ENCODE data around the gene AKAP4. TPM values are rescaled to one million over a fixed set of nuclear protein-coding genes. Genes with fewer than 3 reads are reported as not detected.

AKAP4 gene
- total RNA-seq, 4 donors from 2014 or later, result not detected

DNA sequence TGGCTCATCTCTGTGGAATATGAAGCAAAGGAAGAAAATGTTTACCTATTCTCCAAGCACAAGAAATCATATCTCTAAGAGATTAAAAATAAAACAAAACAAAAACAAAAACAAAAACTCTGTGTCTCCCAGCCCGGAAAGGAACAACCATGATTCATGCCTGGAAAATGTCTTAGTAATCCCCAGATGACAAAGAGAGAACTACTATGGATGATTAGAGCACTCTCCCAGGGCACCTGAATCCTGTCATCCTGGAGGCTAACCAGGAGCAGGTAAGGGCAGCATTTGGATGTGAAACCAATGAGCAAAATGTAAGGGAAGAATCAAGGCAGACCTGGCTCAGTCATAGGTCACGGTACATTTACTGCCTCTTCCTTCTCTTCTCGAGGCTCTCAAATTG lies 1.7 kb upstream of the AKAP4 start:
- Histone ChIP-seq H3K4me3 (no peak overlapping the region), H3K9me3 (no peaks in the 10 kb centered on the region), H3K27me3 (peaks cover 0 to 5% of the 10 kb centered on the region in 2 donors), H3K36me3 (no peaks in the 10 kb centered on the region), H3K4me1 (peaks cover 0 to 4% (median 0%) of the 10 kb centered on the region in 4 donors), H3K27ac (no peak overlapping the region)
- DNase-seq (ENCODE audit: low spot score in 2 of 2), result no peak
- 62 to 72% methylated on average over 3 of the region's 3 CpGs for WGBS, 2 donors
- TF ChIP-seq POLR2A (IDR thresholded peaks at IDR 0.05) (no peak), EP300 (IDR thresholded peaks at IDR 0.05) (no peak)
- TF ChIP-seq, protein P1, sequence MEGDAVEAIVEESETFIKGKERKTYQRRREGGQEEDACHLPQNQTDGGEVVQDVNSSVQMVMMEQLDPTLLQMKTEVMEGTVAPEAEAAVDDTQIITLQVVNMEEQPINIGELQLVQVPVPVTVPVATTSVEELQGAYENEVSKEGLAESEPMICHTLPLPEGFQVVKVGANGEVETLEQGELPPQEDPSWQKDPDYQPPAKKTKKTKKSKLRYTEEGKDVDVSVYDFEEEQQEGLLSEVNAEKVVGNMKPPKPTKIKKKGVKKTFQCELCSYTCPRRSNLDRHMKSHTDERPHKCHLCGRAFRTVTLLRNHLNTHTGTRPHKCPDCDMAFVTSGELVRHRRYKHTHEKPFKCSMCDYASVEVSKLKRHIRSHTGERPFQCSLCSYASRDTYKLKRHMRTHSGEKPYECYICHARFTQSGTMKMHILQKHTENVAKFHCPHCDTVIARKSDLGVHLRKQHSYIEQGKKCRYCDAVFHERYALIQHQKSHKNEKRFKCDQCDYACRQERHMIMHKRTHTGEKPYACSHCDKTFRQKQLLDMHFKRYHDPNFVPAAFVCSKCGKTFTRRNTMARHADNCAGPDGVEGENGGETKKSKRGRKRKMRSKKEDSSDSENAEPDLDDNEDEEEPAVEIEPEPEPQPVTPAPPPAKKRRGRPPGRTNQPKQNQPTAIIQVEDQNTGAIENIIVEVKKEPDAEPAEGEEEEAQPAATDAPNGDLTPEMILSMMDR (IDR thresholded peaks at IDR 0.05), result no peak

DNA sequence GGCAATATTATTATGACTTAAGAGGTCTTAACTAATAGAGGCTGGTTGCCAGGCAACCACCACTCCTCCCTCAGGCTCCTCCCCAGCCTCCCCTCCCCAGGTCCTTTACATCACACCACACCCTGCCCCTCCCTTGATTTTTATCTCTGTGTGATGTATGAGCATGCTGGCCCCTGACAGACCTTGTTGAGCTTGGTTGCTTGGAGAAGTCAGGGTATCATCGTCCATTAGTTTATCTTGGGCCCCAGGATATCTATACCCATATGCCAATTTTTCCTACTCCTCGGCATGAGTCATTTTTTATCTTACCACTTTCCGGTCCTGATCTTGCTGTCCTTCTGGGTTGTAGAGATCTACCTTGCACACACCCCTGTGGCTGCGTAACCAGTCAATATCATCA lies 2.5 kb downstream of the AKAP4 start:
- Histone ChIP-seq H3K27ac (no peak overlapping the region), H3K4me3 (no peak overlapping the region), H3K27me3 (peaks cover 0 to 12% of the 10 kb centered on the region in 2 donors), H3K36me3 (no peaks in the 10 kb centered on the region), H3K9me3 (no peaks in the 10 kb centered on the region), H3K4me1 (no peaks in the 10 kb centered on the region)
- WGBS, 2 donors, result 74 to 94% methylated on average over 4 of the region's 4 CpGs
- no peak for DNase-seq (ENCODE audit: low spot score in 2 of 2)
- no peak for TF ChIP-seq POLR2A (IDR thresholded peaks at IDR 0.05)

DNA sequence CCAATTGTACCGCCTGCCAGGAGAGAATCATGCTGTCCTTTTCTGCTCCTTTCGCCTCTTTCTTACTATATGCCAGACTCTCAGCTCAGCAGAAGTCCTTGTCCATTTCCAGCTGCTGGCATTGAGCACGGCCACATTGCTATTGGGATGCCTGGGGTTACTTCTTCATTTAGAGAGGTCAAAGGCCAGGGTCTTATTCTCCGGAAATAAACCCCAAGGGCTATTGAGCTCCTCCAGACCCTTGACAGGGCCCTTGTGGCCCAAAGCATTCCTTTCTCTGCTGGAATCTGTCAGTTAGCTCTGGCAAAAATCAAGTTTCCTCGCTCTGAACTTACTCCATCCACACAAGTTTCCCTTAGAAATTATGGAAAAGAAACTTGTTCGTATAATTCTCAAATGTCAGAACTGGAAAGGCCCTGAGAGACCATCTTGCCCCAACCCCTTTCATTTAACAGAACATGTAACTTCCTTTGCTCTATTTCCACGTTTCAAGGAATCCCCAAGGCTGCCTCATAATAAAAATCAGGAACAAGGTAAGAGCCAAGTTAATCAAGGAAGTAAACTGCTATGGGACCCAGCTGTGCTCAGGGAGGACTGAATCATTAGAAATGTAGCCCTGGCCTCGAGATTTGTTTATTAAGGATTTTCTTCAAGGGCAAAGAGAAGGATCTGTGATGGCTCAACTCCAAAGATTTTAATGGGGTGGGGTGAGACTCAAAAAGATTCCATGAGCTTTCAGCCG lies 11.8 kb downstream of the AKAP4 start:
- no peaks in the 10 kb centered on the region for H3K27me3 ChIP-seq
- no peaks in the 10 kb centered on the region for H3K36me3 ChIP-seq
- peak overlapping the region in 2 of 4 donors; percentile 30 to 33 for H3K27ac ChIP-seq
- H3K9me3 ChIP-seq, result no peaks in the 10 kb centered on the region
- 17 to 33% methylated on average over 8 to 9 of the region's 9 CpGs for WGBS, 2 donors
- no peak for DNase-seq (ENCODE audit: low spot score in 2 of 2)
- TF ChIP-seq EP300 (IDR thresholded peaks at IDR 0.05) (no peak), POLR2A (IDR thresholded peaks at IDR 0.05) (no peak)
- TF ChIP-seq, protein P1 (IDR thresholded peaks at IDR 0.05), result no peak
- peaks cover 0 to 6% (median 0%) of the 10 kb centered on the region in 4 donors for H3K4me1 ChIP-seq
- H3K4me3 ChIP-seq, result no peak overlapping the region

GRCh38 chrX:50183891-50184290 lies 16.9 kb downstream of the AKAP4 start:
- Histone ChIP-seq H3K9me3 (no peaks in the 10 kb centered on the region), H3K36me3 (no peaks in the 10 kb centered on the region), H3K4me3 (no peak overlapping the region), H3K4me1 (peaks cover 0 to 2% (median 0%) of the 10 kb centered on the region in 4 donors), H3K27ac (no peak overlapping the region), H3K27me3 (no peaks in the 10 kb centered on the region)
- DNase-seq (ENCODE audit: low spot score in 2 of 2), result no peak
- WGBS, 2 donors, result 81 to 96% methylated on average over 3 of the region's 3 CpGs
- TF ChIP-seq POLR2A (IDR thresholded peaks at IDR 0.05), result no peak
- TF ChIP-seq, protein P1 (IDR thresholded peaks at IDR 0.05), result no peak
- no peak for TF ChIP-seq EP300 (IDR thresholded peaks at IDR 0.05)

DNA sequence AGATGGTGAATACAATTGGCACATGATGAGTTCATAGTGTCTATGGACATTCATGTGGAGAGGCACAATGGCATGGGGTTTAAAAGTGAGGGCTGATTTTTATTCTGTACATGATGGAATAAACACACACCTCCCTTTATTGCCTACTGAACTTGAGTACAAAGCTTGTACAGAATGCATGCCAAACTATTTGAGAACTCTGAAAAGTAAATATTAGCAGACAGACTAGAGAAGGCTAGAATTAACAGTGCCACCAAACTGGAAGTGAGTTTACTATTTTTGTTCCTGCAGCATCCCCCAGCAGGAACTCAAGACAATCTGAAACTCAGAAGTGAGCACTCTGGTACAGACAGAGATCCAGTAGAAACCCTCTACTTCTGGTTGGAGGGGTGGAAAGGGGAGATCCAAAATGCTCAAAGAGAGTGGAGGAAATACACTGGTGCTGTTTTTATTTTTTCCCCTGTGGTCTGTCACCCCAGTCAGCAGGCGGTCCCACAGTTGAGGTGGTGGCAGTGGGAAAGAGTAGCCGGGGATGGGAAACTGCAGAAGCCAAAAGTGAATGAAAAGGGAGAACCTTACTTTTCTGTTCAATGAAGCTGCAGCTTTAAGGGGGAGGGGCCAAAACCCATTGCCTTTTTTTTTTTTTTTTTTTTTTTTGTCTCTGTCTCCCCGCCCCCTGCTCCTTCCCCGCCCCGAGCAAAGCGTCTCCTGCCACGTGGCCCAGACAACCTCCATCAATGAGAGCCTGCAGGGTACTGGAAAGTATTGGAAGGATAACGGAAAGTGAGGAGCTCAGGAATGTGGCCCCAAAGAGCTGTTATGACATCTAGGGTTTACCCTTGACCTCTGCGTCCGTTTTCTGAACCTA lies 20.5 kb downstream of the AKAP4 start:
- Histone ChIP-seq H3K4me1 (no peaks in the 10 kb centered on the region), H3K4me3 (no peak overlapping the region), H3K27ac (no peak overlapping the region), H3K9me3 (no peaks in the 10 kb centered on the region), H3K27me3 (no peaks in the 10 kb centered on the region), H3K36me3 (no peaks in the 10 kb centered on the region)
- TF ChIP-seq, protein P1 (IDR thresholded peaks at IDR 0.05), result no peak
- TF ChIP-seq EP300 (IDR thresholded peaks at IDR 0.05), result no peak
- TF ChIP-seq POLR2A (IDR thresholded peaks at IDR 0.05), result no peak
- WGBS, 2 donors, result 38 to 39% methylated on average over 8 to 10 of the region's 10 CpGs
- no peak for DNase-seq (ENCODE audit: low spot score in 2 of 2)
